Ovary (tissue), 3 donors: ENCODE measurements around the gene ARHGEF12.

Source experiments
- CTCF ChIP-seq, 3 donors: fragments of 450-650 bp in 2 of 3; fragments of 200-600 bp in 1 of 3; IDR thresholded peaks; one replicate each; pipeline versions ENCODE4 v1.5.1 to v1.8.0; 2016 to 2022; ENCODE audit warnings: antibody characterized with exemption in 3 of 3, mild to moderate bottlenecking in 1 of 3
- EP300 ChIP-seq: sonication (generic); formaldehyde crosslinking; IDR thresholded peaks from one replicate; pipeline ENCODE4 v1.6.1; 2017; ENCODE audit warnings: antibody characterized with exemption
- POLR2A ChIP-seq: fragments of 450-650 bp; IDR thresholded peaks from one replicate; pipeline ENCODE4 v1.6.1; 2017; ENCODE audit warnings: antibody characterized with exemption, mild to moderate bottlenecking, moderate library complexity
- donor health status: DM: no; HTN: no; CAD: no.

DNA sequence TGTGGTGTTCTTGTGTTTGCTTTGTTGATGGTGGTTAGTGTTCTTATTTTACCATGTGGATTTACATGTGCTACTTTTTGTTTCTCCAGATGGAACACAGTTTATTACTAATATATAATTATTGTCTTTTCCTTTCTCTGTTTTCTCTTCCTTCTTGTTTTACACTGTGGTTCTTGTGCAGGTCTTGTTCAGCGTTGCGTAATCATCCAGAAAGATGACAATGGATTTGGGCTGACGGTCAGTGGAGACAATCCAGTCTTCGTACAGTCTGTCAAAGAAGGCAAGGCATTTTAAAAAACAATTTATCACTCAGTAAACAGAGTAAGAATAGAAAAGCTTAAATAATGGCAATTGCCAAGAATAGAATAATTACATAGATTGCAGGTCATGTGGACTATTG lies 84.4 kb downstream of the ARHGEF12 start:
- TF ChIP-seq POLR2A (no peak), CTCF (IDR thresholded peaks at IDR 0.05) (no peak), EP300 (no peak)
